ENCODE data around the gene DNAJC5G.

DNA sequence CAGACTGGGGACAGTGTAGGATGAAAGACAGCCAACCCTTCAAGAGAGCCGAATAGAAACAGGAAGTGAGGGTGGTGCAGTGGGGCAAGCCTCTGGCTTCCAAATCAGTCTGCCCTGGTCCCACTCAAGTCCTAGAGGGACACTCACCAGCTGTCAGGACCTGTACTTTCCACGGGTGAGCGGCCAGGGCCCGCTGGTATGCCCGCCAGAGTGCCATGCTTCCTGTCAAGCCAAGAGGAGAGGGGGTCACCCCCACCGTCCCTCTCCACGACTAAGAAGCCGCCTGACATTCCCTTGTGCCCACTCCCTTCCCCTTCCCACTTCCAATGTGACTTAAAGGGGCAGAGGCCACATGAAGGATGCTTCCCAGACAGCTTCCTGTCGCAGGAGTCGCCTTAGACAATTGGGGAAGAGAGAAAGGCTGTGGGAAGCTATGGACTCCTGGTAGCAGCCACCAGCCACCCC, 47.1 kb downstream of the DNAJC5G start:
- TF ChIP-seq, protein P1, sequence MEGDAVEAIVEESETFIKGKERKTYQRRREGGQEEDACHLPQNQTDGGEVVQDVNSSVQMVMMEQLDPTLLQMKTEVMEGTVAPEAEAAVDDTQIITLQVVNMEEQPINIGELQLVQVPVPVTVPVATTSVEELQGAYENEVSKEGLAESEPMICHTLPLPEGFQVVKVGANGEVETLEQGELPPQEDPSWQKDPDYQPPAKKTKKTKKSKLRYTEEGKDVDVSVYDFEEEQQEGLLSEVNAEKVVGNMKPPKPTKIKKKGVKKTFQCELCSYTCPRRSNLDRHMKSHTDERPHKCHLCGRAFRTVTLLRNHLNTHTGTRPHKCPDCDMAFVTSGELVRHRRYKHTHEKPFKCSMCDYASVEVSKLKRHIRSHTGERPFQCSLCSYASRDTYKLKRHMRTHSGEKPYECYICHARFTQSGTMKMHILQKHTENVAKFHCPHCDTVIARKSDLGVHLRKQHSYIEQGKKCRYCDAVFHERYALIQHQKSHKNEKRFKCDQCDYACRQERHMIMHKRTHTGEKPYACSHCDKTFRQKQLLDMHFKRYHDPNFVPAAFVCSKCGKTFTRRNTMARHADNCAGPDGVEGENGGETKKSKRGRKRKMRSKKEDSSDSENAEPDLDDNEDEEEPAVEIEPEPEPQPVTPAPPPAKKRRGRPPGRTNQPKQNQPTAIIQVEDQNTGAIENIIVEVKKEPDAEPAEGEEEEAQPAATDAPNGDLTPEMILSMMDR (IDR thresholded peaks at IDR 0.05; ENCODE audit: borderline replicate concordance, extremely low read depth, low read length, poor library complexity, severe bottlenecking): no peak
- TF ChIP-seq EZH2 (IDR thresholded peaks at IDR 0.05; ENCODE audit: borderline replicate concordance, low read depth, low read length, severe bottlenecking): no peak
